HepG2 (cell line): ENCODE measurements around the gene TRA2B. TPM values are rescaled to one million over a fixed set of nuclear protein-coding genes. Genes with fewer than 3 reads are reported as not detected.

Source experiments
- MED1 ChIP-seq: sonication (generic); formaldehyde crosslinking; IDR thresholded peaks from 2 replicates; pipeline ENCODE4 v1.4.0; 2020; ENCODE audit warnings: missing genetic modification reagents
- SMC3 ChIP-seq: IDR thresholded peaks from 2 replicates; pipeline ENCODE4 v1.6.1; 2011; ENCODE audit warnings: low read length, improper control_type of control experiment
- SSRP1 ChIP-seq: IDR thresholded peaks from 2 replicates; pipeline ENCODE4 v1.6.1; 2016; ENCODE audit warnings: control low read depth
- ZNF180 ChIP-seq: sonication (generic); formaldehyde crosslinking; IDR thresholded peaks from 2 replicates; pipeline ENCODE4 v1.4.0; 2020; ENCODE audit warnings: low read depth, missing genetic modification reagents, borderline replicate concordance
- ZNF451 ChIP-seq: sonication (generic); formaldehyde crosslinking; IDR thresholded peaks from 2 replicates; pipeline ENCODE4 v1.5.0; 2020; ENCODE audit warnings: mild to moderate bottlenecking, missing genetic modification reagents
- ZNF709 ChIP-seq: sonication (generic); formaldehyde crosslinking; IDR thresholded peaks from 2 replicates; pipeline ENCODE4 v1.5.0; 2020; ENCODE audit warnings: mild to moderate bottlenecking, missing genetic modification reagents
- polyA plus RNA-seq, 8 experiments: library from polyadenylated mRNA; depleted of rRNA in 3 of 8; stranded (reverse) in 7 of 8; unstranded in 1 of 8; fragments of >200 nt; fragmentation: Illumina TruSeq in 4 of 8; extraction: Trizol in 4 of 8; gene quantifications; 2 replicates each; pipeline versions ENCODE4 v1.2.1 to v1.2.3, GENCODE V29; 2011 to 2016; ENCODE audit warnings: low read depth in 4 of 8, missing spikeins in 1 of 8, mixed read lengths in 1 of 8; ENCODE audit not compliant: insufficient read depth in 1 of 8
- total RNA-seq, 5 experiments: library from RNA; depleted of rRNA; stranded (reverse); fragments of >200 nt; fragmentation: Illumina TruSeq; extraction: Trizol; gene quantifications; 2 replicates each; pipeline ENCODE4 v1.2.3, GENCODE V29; 2016; ENCODE audit warnings: low read depth in 1 of 5
- TF ChIP-seq, protein P1 (sequence below): IDR thresholded peaks from 2 replicates; pipeline ENCODE4 v1.6.1; 2016; ENCODE audit warnings: low read depth, missing genetic modification reagents, missing compliant biosample characterization
- TF ChIP-seq, protein P2 (sequence below): sonication (generic); formaldehyde crosslinking; IDR thresholded peaks from 2 replicates; pipeline ENCODE4 v1.5.0; 2020; ENCODE audit warnings: mild to moderate bottlenecking, missing genetic modification reagents, borderline replicate concordance
- TF ChIP-seq, protein P3 (sequence below): sonication (generic); formaldehyde crosslinking; IDR thresholded peaks from 2 replicates; pipeline ENCODE4 v1.5.0; 2020; ENCODE audit warnings: mild to moderate bottlenecking, missing genetic modification reagents

Gene TRA2B
- total and polyA plus RNA-seq, 2 of the 13 experiments (the other 11 are each of a cell fraction or from before 2014, with no cell fraction given): 105 to 241 TPM

DNA sequence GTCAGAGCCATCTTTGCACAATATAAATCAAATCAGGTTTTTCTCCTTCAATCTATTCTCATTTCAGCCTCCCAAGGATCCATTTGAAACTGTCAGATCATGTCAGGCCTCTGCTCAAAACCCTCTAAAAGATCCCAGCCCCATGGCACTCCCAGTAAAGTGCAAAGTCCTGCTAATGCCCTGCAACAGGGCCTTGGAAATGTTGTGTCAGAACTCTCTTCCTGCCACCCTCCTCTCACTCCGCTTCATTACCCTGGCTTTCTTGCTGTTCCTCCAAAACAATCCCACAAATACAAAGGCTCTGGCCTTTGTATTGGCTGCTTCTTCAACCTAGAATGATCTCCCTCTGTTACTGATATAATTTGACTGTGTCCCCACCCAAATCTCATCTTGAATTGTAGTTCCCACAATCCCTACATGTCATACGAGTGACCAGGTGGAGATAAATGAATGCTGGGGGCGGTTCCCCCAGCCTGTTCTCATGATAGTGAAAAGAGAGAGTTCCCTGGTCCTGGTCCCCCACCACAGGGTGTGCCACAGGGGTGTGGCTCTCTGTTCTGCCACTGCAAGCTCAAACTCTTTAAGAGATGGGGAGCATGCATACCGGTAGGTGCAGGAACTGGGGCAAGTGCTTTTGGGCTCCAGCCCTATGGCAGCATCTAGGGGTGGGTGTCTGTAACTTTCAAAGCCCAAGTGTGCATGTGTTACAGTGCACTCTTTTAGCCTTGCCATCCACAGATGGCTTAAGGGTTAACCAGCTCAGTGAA is 22.9 kb upstream of the TRA2B start (continued):
- TF ChIP-seq MED1 (CRISPR knock-in tag) (peak; percentile 54; the same call in 1 of the 2 replicates), ZNF709 (CRISPR knock-in tag) (no peak), SSRP1 (CRISPR knock-in tag) (no peak), SMC3 (no peak), ZNF180 (CRISPR knock-in tag) (no peak), ZNF451 (CRISPR knock-in tag) (no peak)
- TF ChIP-seq, protein P1, sequence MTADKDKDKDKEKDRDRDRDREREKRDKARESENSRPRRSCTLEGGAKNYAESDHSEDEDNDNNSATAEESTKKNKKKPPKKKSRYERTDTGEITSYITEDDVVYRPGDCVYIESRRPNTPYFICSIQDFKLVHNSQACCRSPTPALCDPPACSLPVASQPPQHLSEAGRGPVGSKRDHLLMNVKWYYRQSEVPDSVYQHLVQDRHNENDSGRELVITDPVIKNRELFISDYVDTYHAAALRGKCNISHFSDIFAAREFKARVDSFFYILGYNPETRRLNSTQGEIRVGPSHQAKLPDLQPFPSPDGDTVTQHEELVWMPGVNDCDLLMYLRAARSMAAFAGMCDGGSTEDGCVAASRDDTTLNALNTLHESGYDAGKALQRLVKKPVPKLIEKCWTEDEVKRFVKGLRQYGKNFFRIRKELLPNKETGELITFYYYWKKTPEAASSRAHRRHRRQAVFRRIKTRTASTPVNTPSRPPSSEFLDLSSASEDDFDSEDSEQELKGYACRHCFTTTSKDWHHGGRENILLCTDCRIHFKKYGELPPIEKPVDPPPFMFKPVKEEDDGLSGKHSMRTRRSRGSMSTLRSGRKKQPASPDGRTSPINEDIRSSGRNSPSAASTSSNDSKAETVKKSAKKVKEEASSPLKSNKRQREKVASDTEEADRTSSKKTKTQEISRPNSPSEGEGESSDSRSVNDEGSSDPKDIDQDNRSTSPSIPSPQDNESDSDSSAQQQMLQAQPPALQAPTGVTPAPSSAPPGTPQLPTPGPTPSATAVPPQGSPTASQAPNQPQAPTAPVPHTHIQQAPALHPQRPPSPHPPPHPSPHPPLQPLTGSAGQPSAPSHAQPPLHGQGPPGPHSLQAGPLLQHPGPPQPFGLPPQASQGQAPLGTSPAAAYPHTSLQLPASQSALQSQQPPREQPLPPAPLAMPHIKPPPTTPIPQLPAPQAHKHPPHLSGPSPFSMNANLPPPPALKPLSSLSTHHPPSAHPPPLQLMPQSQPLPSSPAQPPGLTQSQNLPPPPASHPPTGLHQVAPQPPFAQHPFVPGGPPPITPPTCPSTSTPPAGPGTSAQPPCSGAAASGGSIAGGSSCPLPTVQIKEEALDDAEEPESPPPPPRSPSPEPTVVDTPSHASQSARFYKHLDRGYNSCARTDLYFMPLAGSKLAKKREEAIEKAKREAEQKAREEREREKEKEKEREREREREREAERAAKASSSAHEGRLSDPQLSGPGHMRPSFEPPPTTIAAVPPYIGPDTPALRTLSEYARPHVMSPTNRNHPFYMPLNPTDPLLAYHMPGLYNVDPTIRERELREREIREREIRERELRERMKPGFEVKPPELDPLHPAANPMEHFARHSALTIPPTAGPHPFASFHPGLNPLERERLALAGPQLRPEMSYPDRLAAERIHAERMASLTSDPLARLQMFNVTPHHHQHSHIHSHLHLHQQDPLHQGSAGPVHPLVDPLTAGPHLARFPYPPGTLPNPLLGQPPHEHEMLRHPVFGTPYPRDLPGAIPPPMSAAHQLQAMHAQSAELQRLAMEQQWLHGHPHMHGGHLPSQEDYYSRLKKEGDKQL (CRISPR knock-in tag): no peak
- TF ChIP-seq, protein P2, sequence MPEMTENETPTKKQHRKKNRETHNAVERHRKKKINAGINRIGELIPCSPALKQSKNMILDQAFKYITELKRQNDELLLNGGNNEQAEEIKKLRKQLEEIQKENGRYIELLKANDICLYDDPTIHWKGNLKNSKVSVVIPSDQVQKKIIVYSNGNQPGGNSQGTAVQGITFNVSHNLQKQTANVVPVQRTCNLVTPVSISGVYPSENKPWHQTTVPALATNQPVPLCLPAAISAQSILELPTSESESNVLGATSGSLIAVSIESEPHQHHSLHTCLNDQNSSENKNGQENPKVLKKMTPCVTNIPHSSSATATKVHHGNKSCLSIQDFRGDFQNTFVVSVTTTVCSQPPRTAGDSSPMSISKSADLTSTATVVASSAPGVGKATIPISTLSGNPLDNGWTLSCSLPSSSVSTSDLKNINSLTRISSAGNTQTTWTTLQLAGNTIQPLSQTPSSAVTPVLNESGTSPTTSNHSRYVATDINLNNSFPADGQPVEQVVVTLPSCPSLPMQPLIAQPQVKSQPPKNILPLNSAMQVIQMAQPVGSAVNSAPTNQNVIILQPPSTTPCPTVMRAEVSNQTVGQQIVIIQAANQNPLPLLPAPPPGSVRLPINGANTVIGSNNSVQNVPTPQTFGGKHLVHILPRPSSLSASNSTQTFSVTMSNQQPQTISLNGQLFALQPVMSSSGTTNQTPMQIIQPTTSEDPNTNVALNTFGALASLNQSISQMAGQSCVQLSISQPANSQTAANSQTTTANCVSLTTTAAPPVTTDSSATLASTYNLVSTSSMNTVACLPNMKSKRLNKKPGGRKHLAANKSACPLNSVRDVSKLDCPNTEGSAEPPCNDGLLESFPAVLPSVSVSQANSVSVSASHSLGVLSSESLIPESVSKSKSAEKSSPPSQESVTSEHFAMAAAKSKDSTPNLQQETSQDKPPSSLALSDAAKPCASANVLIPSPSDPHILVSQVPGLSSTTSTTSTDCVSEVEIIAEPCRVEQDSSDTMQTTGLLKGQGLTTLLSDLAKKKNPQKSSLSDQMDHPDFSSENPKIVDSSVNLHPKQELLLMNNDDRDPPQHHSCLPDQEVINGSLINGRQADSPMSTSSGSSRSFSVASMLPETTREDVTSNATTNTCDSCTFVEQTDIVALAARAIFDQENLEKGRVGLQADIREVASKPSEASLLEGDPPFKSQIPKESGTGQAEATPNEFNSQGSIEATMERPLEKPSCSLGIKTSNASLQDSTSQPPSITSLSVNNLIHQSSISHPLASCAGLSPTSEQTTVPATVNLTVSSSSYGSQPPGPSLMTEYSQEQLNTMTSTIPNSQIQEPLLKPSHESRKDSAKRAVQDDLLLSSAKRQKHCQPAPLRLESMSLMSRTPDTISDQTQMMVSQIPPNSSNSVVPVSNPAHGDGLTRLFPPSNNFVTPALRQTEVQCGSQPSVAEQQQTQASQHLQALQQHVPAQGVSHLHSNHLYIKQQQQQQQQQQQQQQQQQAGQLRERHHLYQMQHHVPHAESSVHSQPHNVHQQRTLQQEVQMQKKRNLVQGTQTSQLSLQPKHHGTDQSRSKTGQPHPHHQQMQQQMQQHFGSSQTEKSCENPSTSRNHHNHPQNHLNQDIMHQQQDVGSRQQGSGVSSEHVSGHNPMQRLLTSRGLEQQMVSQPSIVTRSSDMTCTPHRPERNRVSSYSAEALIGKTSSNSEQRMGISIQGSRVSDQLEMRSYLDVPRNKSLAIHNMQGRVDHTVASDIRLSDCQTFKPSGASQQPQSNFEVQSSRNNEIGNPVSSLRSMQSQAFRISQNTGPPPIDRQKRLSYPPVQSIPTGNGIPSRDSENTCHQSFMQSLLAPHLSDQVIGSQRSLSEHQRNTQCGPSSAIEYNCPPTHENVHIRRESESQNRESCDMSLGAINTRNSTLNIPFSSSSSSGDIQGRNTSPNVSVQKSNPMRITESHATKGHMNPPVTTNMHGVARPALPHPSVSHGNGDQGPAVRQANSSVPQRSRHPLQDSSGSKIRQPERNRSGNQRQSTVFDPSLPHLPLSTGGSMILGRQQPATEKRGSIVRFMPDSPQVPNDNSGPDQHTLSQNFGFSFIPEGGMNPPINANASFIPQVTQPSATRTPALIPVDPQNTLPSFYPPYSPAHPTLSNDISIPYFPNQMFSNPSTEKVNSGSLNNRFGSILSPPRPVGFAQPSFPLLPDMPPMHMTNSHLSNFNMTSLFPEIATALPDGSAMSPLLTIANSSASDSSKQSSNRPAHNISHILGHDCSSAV (CRISPR knock-in tag): no peak
- TF ChIP-seq, protein P3, sequence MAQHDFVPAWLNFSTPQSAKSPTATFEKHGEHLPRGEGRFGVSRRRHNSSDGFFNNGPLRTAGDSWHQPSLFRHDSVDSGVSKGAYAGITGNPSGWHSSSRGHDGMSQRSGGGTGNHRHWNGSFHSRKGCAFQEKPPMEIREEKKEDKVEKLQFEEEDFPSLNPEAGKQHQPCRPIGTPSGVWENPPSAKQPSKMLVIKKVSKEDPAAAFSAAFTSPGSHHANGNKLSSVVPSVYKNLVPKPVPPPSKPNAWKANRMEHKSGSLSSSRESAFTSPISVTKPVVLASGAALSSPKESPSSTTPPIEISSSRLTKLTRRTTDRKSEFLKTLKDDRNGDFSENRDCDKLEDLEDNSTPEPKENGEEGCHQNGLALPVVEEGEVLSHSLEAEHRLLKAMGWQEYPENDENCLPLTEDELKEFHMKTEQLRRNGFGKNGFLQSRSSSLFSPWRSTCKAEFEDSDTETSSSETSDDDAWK (CRISPR knock-in tag): no peak
